ENCODE measurements around the gene RASGRF1.
"Not testable (repeated sequence)": the region's sequence is repeated elsewhere in the genome, so short reads cannot be mapped to it uniquely, and the experiment has no call there.

Gene RASGRF1

GRCh38 chr15:78928616-78929093 is 161.9 kb downstream of the RASGRF1 start:
- no peak for DNase-seq

- DNase-seq: not testable (repeated sequence)
These were observed 162.4 kb downstream of the RASGRF1 start for GRCh38 chr15:78928176-78928575.

DNA sequence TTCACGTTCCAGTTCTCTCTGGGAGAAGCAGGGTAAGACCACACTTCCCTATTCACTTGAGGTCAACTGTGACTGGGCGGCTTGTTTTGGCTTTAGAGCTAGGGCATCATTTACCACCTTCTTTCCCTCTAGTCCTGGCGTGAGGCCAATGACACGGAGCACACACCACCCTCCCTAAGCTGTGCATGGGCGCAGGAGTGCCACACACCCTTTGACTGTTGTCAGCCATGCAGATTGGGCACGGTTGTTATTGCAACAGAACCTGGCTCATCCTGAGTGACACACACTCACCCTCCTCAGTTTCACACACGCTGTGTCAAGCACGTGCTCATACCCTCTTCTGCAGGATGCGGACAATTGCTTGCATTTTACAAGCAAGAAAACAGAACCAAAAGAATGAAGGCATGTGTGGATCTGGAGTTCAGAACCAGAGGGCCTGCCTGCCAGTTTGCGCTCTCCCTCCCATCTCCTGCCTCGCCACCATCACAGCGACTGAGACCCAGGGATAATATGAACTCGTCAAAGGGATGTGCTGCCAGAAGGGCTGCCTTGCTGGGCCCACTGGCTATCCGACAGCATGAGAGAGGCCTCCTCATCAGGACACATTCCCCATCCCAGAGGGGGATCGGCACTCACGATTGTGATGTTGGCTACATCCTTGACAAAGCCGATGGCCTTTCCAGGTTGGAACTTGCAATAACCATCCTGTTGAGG is 163.3 kb downstream of the RASGRF1 start:
- DNase-seq: no peak

GRCh38 chr15:78925956-78926743 is 164.4 kb downstream of the RASGRF1 start:
- no peak for DNase-seq

DNA sequence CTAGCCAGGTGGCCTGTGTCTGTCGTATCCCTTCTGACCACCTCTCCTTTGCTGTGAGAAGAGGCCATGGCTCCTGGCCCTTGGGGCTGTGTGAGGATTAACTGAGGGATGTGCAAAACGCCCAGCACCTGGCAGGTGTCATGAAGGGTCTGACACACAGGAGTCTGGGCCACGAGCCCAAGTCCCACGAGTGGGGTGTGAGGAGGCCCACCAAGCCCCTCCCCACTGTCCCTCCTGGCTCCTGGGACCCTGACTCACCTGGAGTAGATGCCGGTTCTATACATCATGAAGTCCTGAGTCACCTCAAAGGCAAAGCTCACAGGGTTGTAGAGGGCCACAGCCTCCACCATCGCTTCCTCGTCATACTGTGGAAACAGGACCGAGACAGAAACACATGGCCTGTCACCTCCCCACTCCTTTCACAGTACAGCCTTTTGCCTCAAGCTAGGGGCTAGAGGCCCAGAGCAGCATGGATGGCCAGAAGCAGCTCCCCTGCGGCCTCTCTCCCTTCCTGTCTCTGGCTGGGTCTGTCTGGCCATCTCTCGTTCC is 165.4 kb downstream of the RASGRF1 start:
- no peak for DNase-seq

GRCh38 chr15:78923480-78924360 is 166.9 kb downstream of the RASGRF1 start:
- DNase-seq: no peak

DNA sequence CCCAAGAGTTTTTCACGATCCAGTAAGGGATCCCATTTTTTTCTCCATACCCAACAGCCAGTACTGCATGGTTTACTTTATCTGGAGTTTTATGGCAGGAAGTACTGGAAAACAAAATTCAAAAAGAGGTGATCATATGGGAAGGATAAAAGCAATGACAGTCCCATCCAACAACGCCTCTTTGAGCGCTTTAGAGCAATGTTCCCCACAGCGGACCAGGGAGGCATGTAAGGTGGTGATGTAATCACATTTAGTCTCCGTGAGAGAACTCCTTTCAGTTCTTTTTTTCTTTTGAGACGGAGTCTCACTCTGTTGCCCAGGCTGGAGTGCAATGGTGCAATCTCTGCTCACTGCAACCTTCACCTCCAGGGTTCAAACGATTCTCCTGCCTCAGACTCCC is 167.6 kb downstream of the RASGRF1 start:
- no peak for DNase-seq

DNA sequence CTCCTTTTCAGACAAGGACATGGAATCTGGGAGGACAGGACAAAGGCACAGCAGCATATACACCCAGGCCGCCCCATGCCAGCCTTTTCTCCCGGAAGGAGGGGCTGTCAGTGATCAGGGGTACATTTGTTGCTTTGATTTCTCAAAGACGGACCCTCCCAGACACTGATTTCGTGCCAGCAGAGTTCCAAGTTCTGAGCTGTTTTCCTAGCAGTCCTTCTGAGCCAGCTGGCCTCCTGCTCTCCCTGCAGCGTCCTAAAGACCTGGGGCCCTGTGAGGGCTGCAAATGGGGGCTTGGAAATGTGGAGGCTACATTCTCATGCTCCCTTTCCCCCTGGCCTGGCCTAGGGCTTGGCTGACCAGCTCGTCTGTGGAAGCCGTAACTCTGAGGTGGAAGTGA is 168.1 kb downstream of the RASGRF1 start:
- DNase-seq: no peak

DNA sequence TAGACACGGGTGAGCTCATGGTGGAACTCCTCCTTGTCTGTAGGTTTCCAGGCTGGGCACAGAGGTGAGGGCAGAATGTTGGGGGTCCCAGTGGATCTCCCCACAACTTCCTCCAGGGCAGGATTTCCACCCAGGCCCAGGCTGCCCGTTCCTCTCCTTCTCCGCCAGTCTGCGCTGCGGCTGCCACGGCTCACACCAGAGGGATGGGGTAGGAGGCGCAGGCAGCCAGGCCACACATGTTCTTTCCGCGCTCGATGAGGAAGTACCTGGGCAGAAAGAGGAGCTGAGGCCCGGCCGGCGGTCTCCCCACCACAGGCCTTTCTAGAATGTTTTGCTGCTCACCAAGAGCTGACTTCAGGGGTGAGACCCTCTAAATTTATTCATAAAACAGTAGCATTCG is 168.6 kb downstream of the RASGRF1 start:
- no peak for DNase-seq

GRCh38 chr15:78921517-78921916 is 169.1 kb downstream of the RASGRF1 start:
- DNase-seq: no peak

- no peak for DNase-seq
These were observed 172.7 kb downstream of the RASGRF1 start for GRCh38 chr15:78917888-78918287.

DNA sequence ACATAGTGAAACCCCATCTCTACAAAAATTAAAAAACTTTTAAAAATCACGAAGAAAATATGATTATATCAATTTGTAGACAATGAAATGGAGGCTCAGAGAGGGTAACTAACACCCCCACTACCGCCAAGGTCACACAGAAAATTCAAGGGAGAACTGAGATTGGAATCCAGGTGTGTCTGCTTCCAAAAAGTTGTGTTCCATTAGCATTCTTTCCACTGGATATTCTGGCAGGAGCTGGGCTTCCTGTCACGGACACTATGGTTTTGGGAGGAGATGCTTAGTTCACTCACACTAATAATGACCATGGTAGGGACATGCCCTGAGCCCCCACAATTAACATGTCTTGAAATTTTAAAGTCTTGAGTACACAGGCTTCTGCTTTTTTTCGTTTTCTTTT is 174.5 kb downstream of the RASGRF1 start:
- no peak for DNase-seq

DNA sequence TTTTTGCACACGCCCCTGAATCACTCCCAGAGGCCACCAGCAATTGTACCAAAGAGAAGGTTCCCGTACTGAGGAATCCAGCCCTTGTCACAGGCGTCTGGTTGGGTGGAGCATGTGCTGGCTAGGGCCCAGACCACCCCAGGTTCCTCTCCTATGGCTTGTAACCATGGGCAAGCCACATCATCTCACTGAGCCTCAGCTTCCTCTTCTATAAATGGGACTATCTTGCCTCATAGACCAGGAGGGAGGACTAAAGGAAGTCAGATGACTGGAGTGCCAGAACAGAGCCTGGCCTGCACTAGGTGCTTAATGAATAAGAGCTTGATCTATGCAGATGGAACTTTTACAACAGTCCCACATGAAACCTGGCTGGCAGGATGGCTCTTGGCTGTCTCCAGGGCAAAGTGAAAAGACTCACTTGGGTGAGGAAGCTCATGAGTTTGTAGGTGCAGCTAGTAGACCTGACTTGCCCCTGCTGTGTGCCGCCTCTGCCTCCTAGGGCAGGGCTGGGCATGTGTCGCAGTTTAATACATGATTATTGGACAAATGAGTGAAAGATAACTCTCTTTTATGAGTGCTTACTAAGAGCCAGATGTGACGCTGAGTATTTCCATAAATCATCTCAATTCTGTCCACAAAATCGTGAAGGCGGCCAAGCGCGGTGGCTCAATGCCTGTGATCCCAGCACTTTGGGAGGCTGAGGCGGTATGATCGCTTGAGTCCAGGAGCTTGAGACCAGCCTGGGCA is 175.1 kb downstream of the RASGRF1 start:
- DNase-seq: peak; percentile 8

DNA sequence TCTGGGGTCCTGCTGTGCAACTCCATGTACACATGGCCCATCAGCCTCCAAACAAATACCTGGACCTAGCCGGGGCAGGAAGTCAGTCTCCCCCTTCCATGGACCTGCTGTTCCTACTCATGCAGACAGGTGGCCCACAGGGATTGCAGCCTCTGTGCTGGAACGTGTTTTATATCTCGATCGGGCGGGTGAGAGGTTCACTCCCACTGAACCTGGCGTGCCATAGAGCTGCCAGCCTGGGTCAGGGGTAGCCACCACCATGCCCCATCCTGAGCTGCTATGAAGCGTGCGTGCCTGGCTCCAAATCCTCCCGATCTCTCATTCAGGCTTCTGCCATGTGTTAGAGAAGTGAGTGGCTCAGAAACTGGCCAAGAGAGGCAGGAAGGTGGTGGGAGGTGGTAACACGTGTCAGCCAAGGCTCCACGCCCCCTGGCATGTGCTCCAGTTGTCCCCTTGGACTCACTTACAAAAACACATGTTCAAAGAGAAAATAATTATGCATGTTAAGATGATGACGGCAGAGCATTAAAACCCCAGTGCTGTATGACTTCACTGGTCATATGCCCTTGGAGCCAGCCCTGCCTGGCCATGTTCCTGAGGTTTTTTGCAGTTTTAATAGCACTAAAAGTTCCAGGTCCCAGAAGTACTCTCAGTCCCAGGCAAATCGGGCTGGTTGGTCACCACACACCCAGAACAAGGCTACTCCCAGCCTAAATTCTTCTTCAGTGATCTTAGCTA is 176.4 kb downstream of the RASGRF1 start:
- DNase-seq: no peak

GRCh38 chr15:78913012-78913411 is 177.6 kb downstream of the RASGRF1 start:
- DNase-seq: no peak

DNA sequence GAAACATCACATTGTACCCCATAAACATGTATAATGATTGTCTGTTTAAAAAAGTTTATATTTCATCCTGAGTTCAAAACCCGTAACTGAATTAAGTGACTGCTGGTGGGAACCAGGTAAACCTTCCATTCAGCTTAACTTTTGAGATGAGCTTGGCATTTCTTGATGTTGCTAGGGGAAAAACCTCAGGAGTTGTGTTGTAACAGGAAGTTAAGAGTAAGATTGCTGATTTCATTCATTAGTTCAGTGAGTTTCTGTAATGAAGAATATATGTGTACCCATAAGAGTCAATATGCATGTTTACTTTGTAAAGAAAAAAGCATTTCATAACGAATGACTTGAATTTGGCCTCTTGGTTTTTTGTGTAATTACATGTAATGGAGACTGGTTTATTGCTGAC is 178.3 kb downstream of the RASGRF1 start:
- no peak for DNase-seq

DNA sequence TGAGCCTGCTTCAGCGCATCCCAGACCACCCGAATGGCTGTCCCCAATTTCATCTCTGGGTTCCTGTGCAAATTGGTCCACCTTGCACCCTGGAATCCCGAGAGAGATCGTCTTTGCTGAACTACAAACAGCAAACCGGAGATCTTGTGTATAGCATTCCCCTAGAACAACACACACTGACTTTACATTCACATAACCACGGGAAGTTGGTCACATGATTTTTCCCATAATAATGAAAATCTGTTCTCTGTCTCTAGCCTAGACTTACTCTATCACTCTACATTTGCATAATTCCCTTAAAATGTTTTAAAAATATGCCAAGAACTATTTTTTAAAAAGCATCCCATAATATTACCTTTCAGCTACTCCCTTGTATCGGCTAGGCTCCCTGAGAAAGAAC is 180.3 kb downstream of the RASGRF1 start:
- no peak for DNase-seq

All from CD4-positive, alpha-beta T cell treated with Interleukin-4 for 4 hours (primary cell).